GM19099 (cell line): Measurements from ENCODE around the gene ARHGAP25.

Experiments used
- POLR2A ChIP-seq: IDR thresholded peaks from 3 replicates; pipeline ENCODE4 v1.6.1; 2011; ENCODE audit warnings: low read depth; ENCODE audit not compliant: insufficient read length; ENCODE audit errors: extremely low read depth

ARHGAP25 gene

GRCh38 chr2:68734688-68735525 is at the start of gene ARHGAP25:
Gene ARHGAP25 (plus strand): TSS chr2:68734811. CDS start chr2:68735200, 389 bp downstream.
- peak; percentile 28 for TF ChIP-seq POLR2A

GRCh38 chr2:68686178-68686577 is 48.4 kb upstream of the ARHGAP25 start:
- TF ChIP-seq POLR2A, result no peak

GRCh38 chr2:68687018-68687417 is 47.6 kb upstream of the ARHGAP25 start:
- no peak for TF ChIP-seq POLR2A

GRCh38 chr2:68689553-68690537 is 44.8 kb upstream of the ARHGAP25 start:
- no peak for TF ChIP-seq POLR2A

GRCh38 chr2:68690851-68691250 is 43.8 kb upstream of the ARHGAP25 start:
- TF ChIP-seq POLR2A, result no peak

- TF ChIP-seq POLR2A, result no peak
Measured at GRCh38 chr2:68692511-68692910, 42.1 kb upstream of the ARHGAP25 start.

- no peak for TF ChIP-seq POLR2A
Measured at GRCh38 chr2:68693951-68694350, 40.7 kb upstream of the ARHGAP25 start.

- no peak for TF ChIP-seq POLR2A
Measured at GRCh38 chr2:68695971-68696370, 38.6 kb upstream of the ARHGAP25 start.

GRCh38 chr2:68696554-68696953 is 38.1 kb upstream of the ARHGAP25 start:
- TF ChIP-seq POLR2A, result no peak

GRCh38 chr2:68698567-68699377 is 35.8 kb upstream of the ARHGAP25 start:
- TF ChIP-seq POLR2A, result no peak

GRCh38 chr2:68700560-68700959 is 34.1 kb upstream of the ARHGAP25 start:
- TF ChIP-seq POLR2A, result no peak

GRCh38 chr2:68706637-68707036 is 28.0 kb upstream of the ARHGAP25 start:
- TF ChIP-seq POLR2A, result no peak

- TF ChIP-seq POLR2A, result no peak
Measured at GRCh38 chr2:68708629-68709028, 26.0 kb upstream of the ARHGAP25 start.

GRCh38 chr2:68709421-68709911 is 25.1 kb upstream of the ARHGAP25 start:
- no peak for TF ChIP-seq POLR2A

- TF ChIP-seq POLR2A, result no peak
Measured at GRCh38 chr2:68710336-68710735, 24.3 kb upstream of the ARHGAP25 start.

GRCh38 chr2:68710756-68711155 is 23.9 kb upstream of the ARHGAP25 start:
- TF ChIP-seq POLR2A, result no peak
